HK-2 (cell line): Measurements from ENCODE around the gene NAPSA.
"Not testable (repeated sequence)": the region's sequence is repeated elsewhere in the genome, so short reads cannot be mapped to it uniquely, and the experiment has no call there.

ENCODE experiments used
- DNase-seq: peaks from one replicate; pipeline ENCODE4 v3.0.0-alpha.2; 2018; ENCODE audit not compliant: unreplicated experiment

Gene NAPSA

DNA sequence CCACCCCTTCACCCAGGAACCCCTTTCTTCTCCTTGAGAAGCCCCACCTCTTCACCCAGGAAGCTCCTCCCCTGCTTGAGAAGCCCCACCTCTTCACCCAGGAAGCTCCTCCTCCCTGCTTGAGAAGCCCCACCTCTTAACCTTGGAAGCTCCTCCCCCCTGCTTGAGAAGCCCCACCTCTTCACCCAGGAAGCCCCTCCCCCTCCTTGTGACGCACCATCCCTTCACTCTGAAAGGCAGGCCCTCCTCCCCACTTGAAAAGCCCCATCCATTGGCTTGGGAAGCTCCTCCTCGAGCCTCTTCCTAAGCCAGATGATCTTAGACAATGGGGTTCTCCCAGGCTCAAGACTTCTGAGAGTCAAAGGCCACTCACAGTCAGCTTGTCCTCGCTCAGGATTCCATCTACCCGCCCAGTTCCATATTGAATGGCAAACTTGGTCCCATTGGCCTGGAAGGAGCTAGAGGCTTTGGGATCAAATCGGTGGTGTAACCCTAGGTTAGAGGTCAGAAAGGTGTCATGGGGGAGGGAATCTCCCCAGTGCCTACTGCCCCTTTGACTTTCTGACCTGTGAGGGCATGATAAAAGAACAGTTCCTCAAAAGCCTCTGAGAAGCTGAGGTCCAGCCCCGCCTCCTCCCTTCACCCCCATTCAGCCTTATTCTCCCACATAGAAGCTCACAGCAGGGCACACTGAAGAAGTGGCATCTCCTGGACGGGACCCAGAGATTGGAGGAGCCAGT is 4.0 kb downstream of the NAPSA start:
- DNase-seq = no peak

DNA sequence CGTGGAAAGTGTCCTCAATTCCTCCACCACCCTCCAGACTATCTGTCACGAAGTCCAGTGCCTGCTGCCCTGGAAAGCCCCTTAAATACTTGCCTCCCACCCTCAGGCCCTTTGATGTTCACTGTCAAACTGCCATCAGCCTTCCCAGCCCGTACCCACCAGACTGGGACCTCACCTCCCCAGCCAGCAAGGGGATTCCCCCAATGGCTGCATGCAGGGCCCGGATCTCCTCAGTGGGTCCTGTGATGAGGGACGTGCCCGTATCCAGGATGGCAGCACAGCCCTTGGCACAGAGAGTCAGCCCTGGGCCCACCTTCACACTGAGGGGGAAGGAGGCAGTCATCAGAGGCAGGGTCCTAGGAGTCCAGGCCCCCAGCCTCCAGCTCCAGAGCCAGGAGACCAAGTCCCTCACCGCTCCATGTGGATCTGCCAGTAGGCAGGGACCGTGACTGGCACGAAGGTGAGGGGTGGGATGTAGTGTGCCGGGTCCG is 6.1 kb downstream of the NAPSA start:
- no peak for DNase-seq

DNA sequence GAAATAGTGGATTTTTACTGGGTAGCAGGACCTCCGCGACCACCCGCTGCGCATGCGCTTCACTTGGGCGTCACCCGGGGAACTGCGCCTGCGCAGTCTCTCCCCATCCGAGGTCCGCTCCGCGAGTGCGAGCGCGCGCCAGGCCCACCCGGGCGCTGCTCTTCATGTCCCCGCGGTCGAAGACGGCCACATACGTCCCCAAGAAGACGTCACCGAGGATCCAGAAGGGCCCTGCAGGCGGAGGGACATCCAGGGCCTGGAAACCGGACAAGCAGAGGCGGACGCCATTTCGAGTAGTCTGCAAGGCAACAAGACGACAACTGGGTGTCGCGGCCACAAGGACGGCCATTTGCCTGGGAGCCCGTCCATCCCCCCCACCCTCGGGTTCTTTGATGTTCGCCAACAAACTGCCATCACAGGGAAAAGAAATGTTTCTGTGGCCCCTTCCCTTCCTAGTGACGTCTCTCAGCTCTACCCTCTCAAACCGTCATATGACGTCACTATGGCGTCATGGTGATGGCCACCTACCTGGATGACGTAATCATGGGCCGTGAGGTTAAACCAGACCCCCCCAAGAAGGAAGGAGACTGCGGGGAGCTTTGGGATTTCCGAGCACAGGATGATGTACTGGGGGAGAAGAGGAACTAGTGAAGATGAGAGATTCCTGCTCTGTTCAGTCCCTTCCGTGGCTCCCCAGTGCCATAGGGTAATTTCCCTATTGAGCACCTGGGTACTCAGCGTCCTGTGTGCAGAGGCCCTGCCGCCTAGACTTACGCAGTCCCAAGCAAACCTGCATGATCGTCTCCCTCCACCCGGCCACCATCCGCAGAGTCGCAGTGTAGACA is 6.7 kb downstream of the NAPSA start:
- no peak for DNase-seq

GRCh38 chr19:50357178-50358100 is 8.0 kb downstream of the NAPSA start:
- peak; percentile 72 for DNase-seq

DNA sequence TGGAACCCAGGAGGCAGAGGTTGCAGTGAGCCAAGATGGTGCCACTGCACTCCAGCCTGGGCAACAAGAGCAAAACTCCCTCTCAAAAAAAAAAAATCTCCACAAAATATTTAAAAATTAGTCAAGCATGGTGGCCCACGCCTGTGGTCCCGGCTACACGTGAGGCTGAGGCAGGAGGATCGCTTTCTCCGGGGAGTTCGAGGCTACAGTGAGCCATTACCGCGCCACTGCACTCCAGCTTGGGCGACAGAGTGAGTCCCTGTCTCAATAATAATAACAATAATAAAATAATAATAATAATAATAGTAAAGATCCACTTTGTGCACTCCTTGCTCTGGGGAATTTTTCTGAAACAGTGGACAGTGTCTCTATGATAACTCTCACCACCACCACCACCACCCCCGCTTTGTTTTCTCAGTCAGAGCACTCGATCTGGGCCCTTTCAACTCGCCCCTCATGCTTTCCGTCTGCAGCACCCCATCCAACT is 8.7 kb downstream of the NAPSA start:
- DNase-seq = no peak

- DNase-seq = not testable (repeated sequence)
Observed at GRCh38 chr19:50353487-50353880, 12.0 kb downstream of the NAPSA start.

GRCh38 chr19:50352242-50352641 is 13.2 kb downstream of the NAPSA start:
- DNase-seq = no peak

DNA sequence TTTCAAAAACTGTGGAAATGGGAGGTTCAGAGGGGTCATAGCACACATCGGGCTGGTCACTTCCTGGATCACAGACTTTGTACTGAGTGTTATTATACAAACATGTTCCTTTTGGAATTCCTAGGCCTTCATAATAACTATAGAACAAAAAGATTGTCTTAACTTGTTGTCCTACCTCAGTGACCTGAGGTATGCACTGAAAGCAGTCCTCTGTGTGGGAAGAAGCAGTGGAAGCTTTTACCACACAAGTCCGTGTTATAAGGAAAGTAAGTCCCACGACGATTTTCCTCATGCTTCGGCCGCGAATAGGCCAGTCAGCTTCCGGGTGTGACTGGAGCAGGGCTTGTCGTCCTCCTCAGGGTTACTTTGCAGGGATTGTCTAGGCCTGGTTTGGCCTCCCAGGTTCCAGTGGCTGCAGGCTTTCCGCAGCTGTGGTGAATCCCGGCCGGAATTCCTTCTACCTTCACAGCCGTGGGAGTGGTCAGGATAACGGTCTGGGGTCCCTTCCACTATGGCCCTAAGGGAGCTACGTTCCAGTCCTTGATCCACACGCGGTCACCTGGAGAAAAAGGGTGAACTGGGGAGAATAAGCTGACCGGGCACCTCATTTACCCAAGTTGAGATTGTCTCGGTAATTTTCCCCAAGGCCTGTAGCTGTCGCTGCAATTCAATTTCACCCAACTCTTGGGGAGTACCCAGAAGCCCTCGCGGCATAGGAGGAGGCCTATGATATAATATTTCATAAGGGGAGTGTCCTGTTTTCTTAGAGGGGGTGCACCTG is 16.0 kb downstream of the NAPSA start:
- DNase-seq = no peak

DNA sequence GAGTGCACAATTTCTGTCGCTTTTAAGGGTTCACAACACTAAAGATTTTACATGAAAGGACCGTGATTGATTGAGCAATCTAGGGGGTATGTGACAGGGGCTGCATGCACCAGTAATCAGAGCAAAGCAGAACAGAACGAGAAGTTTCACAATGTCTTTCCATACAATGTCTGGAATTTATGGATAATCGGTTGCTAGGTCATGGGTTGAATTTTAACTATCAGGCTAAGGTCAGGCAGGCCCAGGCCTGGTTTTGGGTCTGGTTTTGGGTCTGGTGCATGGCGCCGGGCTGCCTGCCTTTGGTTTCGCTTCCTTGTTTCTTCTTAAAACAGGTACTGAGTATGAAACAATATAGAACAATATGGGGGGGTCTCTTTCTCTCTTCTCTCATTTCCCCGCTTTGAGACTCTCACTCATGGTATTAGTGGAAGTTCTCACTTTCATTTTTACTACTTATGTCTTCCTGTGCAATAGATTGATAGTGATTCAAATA is 18.3 kb downstream of the NAPSA start:
- DNase-seq = not testable (repeated sequence)

DNA sequence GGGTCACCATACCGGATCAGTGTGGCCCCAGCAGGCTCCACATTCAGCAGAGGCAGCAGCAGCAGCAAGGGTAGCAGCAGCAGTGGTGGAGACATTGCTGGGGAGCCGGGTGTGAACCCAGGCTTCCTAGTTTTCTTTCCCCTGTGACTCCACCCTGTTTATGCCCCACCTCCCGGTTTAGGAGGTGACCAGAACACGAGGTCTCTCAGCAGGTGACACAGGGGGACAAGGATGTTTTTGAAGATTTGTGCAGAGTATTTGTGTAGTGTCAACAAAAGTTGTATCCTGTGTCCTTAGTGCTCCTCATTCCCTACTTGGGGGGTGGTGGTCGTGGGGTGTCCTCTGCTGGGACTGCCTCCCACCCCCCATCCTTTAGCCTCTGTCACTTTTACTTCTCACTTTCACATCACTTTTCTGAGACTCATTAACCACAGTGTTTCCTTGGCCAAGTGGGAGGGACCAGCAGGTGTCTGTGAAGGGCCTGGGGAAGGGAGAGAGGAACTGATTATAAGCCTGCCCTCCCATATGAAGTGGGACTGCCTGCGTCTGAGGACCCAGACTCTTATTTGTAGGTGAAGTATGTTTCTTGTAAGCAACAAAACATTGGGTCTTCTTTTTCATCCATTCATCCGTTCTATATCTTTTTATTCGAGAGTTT is 20.6 kb downstream of the NAPSA start:
- DNase-seq = no peak

DNA sequence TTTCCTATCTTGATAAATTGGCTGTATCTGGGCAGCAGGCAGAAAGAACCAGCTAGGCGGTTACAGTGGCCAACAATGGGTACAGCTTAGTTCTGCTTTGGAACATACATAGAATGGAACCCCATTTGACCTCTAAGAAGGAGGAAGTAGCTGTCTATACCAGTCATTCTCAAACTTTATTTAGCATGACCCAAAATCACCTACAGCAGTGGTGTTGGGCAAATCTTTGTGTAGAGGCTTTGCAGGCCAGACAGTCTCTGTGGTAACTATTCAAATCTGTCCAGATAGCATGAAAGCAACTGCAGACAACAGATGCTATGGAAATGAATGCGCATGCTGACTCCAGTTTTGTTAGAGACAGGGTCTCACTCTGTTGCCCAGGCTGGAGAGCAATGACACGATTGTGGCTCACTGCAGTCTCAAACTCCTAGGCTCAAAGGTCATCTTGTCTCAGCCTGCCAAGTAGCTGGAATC is 24.3 kb downstream of the NAPSA start:
- DNase-seq = no peak

GRCh38 chr19:50340331-50340730 is 25.1 kb downstream of the NAPSA start:
- no peak for DNase-seq

DNA sequence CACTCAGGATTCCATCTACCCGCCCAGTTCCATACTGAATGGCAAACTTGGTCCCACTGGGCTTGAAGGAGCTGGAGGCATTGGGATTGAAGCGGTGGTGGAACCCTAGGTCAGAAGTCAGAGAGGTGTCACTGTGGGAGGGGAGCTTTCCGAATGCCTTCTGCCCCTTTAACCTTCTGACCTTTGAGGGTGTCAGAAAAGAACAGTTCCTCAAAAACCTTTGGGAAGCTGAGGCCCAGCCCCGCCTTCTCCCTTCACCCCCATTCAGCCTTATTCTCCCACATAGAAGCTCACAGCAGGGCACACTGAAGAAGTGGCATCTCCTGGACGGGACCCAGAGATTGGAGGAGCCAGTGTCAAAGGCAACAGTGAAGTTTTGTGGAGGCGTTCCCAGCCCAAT is 28.4 kb downstream of the NAPSA start:
- DNase-seq = not testable (repeated sequence)

DNA sequence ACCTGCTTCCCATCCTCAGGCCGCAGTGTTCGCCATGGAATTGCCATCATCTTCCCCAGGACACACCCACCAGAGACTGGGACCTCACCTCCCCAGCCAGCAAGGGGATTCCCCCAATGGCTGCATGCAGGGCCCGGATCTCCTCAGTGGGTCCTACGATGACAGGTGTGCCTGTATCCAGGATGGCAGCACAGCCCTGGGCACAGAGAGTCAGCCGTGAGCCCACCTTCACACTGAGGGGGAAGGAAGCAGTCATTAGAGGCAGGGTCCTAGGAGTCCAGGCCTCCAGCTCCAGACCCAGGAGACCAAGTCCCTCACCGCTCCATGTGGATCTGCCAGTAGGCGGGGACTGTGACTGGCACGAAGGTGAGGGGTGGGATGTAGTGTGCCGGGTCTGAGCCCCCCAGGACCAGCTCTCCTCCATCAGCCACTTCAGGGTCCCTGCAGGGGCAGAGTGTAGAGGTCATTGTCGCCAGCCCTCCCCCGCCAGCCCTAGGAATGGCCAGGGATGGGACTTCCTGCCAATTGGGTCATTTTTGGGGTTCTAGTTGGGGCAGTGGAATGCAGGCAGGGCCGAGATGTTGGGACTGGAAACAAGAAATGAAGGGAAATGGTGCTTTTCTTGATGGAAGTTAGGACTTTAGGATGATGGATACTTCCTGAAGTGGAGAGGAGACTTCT is 30.6 kb downstream of the NAPSA start:
- no peak for DNase-seq

DNA sequence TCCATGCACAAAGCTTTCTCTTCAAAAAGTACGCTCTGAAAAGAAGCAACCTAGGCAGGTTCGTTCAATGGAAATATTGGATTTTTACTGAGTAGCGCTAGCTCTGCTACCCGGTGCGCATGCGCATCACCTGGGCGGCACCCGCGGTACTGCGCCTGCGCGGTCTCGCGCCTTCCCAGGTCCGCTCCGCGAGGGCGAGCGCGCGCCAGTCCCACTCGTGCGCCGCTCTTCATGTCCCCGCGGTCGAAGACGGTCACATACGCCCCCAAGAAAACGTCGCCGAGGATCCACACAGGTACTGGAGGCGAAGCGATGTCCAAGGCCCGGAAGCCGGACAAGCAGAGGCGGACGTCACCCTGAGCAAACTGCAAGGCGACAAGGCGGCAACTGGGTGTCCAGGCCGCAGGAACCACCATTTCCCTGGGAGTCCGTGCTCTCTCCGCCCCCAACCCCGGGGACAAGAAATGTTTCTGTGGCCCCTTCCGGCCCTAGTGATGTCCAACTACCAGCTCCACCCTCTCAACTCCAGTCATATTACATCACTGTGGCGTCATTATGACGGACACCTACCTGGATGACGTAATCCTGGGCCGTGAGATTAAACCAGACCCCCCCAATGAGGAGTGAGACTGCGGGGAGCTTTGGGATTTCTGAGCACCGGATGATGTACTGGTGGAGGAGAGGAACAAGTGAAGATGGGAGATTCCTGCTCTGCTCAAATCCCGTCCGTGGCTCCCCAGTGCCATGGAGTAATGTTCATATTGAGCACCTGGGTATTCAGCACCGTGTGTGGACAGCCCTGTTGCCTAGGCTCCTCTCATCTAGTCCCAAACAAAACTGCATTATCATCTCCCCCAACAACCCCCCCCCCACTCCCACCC is 31.5 kb downstream of the NAPSA start:
- DNase-seq = peak; percentile 85

GRCh38 chr19:50333235-50333736 is 32.2 kb downstream of the NAPSA start:
- peak; percentile 94 for DNase-seq

- DNase-seq = peak; percentile 25
Observed at GRCh38 chr19:50332244-50333038, 33.0 kb downstream of the NAPSA start.

GRCh38 chr19:50331994-50332243 is 33.5 kb downstream of the NAPSA start:
- no peak for DNase-seq
